Measurements from ENCODE around the gene SKOR1. TPM values are rescaled to one million over a fixed set of nuclear protein-coding genes. Genes with fewer than 3 reads are reported as not detected.

Gene SKOR1
- total and polyA plus RNA-seq, 2 of the 4 experiments (the other 2 are of a cell fraction), result 0.03 TPM; not detected in 1

DNA sequence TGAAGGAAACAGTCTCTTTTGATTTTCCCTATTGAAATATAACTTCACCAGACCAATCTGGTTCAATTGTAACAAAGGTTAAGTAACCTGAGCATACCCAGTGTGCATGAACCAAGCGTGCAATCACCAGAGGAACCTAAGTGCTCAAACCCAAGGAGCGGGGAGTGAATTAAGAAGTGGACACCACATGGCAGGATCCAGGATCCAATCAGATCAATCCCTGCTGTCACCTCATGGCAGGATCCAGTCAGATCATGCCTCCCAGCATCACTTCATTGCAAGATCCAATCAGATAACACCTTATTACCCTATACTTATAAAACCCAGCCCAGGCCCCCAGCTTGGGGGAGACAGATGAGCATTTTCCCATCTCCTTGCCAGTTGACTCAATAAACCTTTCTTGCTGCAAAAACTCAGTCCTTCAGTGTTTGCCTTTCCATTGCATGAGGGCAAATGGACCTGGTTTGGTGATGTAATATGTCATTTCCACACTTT is 53.5 kb downstream of the SKOR1 start:
- Histone ChIP-seq H2BK20ac (ENCODE audit: low read depth, low read length) (no peak overlapping the region), H3K79me1 (ENCODE audit: low read depth in 1 of 2, low read length in 2 of 2) (no peaks in the 10 kb centered on the region), H3K36me3 (ENCODE audit: control insufficient read depth, insufficient read depth, low read length) (no peaks in the 10 kb centered on the region), H3K18ac (ENCODE audit: low read depth, low read length) (no peak overlapping the region), H2AFZ (replicated peaks; ENCODE audit: low read length, poor library complexity) (no peak overlapping the region), H3K9me3 (ENCODE audit: control insufficient read depth, insufficient read depth, low read length) (peaks cover under 1% of the 10 kb centered on the region), H3K4me2 (ENCODE audit: low read depth, low read length) (no peak overlapping the region), H4K20me1 (ENCODE audit: insufficient read depth, low read length) (no peaks in the 10 kb centered on the region), H2BK15ac (ENCODE audit: low read depth, low read length) (no peak overlapping the region), H3K4me1 (ENCODE audit: control insufficient read depth, insufficient read depth, low read length) (no peaks in the 10 kb centered on the region), H3K4me3 (ENCODE audit: insufficient read depth, low read depth, low read length) (no peak overlapping the region), H4K5ac (ENCODE audit: low read depth, low read length) (no peak overlapping the region), H3K9ac (ENCODE audit: low read depth, low read length) (no peak overlapping the region), H2BK5ac (ENCODE audit: low read depth, low read length, poor library complexity, severe bottlenecking) (no peak overlapping the region), H3K56ac (ENCODE audit: extremely low read depth, insufficient read depth, low read length) (no peak overlapping the region), H4K8ac (ENCODE audit: low read depth in 2 of 2, low read length in 2 of 2) (no peak overlapping the region), H2BK120ac (ENCODE audit: low read depth, low read length) (no peak overlapping the region), H4K91ac (ENCODE audit: insufficient read depth, low read depth, low read length) (no peak overlapping the region), H3K27me3 (ENCODE audit: control insufficient read depth, insufficient read depth, low read length) (peaks cover 9% of the 10 kb centered on the region), H3K27ac (ENCODE audit: insufficient read depth, low read length) (no peak overlapping the region), H3K9me1 (ENCODE audit: insufficient read depth, low read length) (no peaks in the 10 kb centered on the region), H3K4ac (ENCODE audit: low read depth, low read length) (no peak overlapping the region), H2AK9ac (replicated peaks; ENCODE audit: low read depth, low read length, poor library complexity) (no peak overlapping the region), H3K14ac (replicated peaks; ENCODE audit: low read depth, low read length) (no peak overlapping the region), H3K23ac (ENCODE audit: low read depth, low read length) (no peak overlapping the region), H2AK5ac (ENCODE audit: low read depth, low read length) (no peak overlapping the region)
- DNase-seq (no peak), ATAC-seq (ENCODE audit: low read depth) (no peak)
- ChIA-PET CTCF (no interaction called here), POLR2A (ENCODE audit: unreplicated experiment) (no interaction called here)
- no TSS peak for BruUV-seq (replicated peaks)
- in situ Hi-C loops (cut with MboI; ENCODE audit: low sequenced_read_pairs), result no loop called here
- dilution Hi-C loops (cut with HindIII; ENCODE audit: low sequenced_read_pairs, unreplicated experiment), result no loop called here
- WGBS, 2 experiments (ENCODE audit: extremely low coverage in 2 of 2, insufficient read length in 1 of 2), result 100% methylated on average over 1 of the region's 2 CpGs; no CpG with 5 or more reads in 1 of the 2 experiments
- TF ChIP-seq RAD21 (IDR thresholded peaks at IDR 0.05; ENCODE audit: low read length) (no peak), FOS (IDR thresholded peaks at IDR 0.05; ENCODE audit: low read depth, low read length) (no peak), RCOR1 (IDR thresholded peaks at IDR 0.05; ENCODE audit: insufficient replicate concordance, low read length) (no peak), MAFK (IDR thresholded peaks at IDR 0.05; ENCODE audit: low read depth, low read length) (no peak), NFE2L2 (IDR thresholded peaks at IDR 0.05; ENCODE audit: low read depth, low read length) (no peak), MAZ (IDR thresholded peaks at IDR 0.05; ENCODE audit: borderline replicate concordance, low read depth, low read length) (no peak)
- TF ChIP-seq, protein P1, sequence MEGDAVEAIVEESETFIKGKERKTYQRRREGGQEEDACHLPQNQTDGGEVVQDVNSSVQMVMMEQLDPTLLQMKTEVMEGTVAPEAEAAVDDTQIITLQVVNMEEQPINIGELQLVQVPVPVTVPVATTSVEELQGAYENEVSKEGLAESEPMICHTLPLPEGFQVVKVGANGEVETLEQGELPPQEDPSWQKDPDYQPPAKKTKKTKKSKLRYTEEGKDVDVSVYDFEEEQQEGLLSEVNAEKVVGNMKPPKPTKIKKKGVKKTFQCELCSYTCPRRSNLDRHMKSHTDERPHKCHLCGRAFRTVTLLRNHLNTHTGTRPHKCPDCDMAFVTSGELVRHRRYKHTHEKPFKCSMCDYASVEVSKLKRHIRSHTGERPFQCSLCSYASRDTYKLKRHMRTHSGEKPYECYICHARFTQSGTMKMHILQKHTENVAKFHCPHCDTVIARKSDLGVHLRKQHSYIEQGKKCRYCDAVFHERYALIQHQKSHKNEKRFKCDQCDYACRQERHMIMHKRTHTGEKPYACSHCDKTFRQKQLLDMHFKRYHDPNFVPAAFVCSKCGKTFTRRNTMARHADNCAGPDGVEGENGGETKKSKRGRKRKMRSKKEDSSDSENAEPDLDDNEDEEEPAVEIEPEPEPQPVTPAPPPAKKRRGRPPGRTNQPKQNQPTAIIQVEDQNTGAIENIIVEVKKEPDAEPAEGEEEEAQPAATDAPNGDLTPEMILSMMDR (conservative IDR thresholded peaks at IDR 0.05; ENCODE audit: low read depth, low read length), result no peak
- TF ChIP-seq, protein P2, sequence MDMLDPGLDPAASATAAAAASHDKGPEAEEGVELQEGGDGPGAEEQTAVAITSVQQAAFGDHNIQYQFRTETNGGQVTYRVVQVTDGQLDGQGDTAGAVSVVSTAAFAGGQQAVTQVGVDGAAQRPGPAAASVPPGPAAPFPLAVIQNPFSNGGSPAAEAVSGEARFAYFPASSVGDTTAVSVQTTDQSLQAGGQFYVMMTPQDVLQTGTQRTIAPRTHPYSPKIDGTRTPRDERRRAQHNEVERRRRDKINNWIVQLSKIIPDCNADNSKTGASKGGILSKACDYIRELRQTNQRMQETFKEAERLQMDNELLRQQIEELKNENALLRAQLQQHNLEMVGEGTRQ (IDR thresholded peaks at IDR 0.05; ENCODE audit: low read depth, low read length), result no peak
- TF ChIP-seq, protein P3, sequence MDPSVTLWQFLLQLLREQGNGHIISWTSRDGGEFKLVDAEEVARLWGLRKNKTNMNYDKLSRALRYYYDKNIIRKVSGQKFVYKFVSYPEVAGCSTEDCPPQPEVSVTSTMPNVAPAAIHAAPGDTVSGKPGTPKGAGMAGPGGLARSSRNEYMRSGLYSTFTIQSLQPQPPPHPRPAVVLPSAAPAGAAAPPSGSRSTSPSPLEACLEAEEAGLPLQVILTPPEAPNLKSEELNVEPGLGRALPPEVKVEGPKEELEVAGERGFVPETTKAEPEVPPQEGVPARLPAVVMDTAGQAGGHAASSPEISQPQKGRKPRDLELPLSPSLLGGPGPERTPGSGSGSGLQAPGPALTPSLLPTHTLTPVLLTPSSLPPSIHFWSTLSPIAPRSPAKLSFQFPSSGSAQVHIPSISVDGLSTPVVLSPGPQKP (IDR thresholded peaks at IDR 0.05; ENCODE audit: borderline replicate concordance, low read depth, low read length), result no peak
- intact Hi-C loops (cut with micrococcal nuclease), result loop anchor here (5.0 kb wide), 1 partner anchor 89 kb away; no protein-coding TSS in a partner anchor
